GM21717 (cell line): ENCODE results near the gene DDO.

Source experiments
- ATAC-seq: cut with Tn5 transposase; IDR thresholded peaks from one replicate; pipeline ENCODE4 v1.9.1; 2021; ENCODE audit warnings: mild to moderate bottlenecking, moderate library complexity; ENCODE audit not compliant: unreplicated experiment

Gene DDO

GRCh38 chr6:110348961-110349690, 66.2 kb downstream of the DDO start:
- no peak for ATAC-seq

GRCh38 chr6:110345025-110345424, 70.3 kb downstream of the DDO start:
- no peak for ATAC-seq

GRCh38 chr6:110342759-110343158, 72.6 kb downstream of the DDO start:
- ATAC-seq = no peak
